ENCODE data around the gene PPP6R3. TPM values are rescaled to one million over a fixed set of nuclear protein-coding genes. Genes with fewer than 3 reads are reported as not detected.
"Not testable (repeated sequence)": the region's sequence is repeated elsewhere in the genome, so short reads cannot be mapped to it uniquely, and the experiment has no call there.

Gene PPP6R3
- total and polyA plus RNA-seq, 2 of the 13 experiments (the other 11 are each of a cell fraction or from before 2014, with no cell fraction given): 41.2 to 83.4 TPM

GRCh38 chr11:68635172-68635571 lies 174.6 kb downstream of the PPP6R3 start:
- H3K4me3 ChIP-seq (replicated peaks in 1 of 3; ENCODE audit: insufficient read depth in 1 of 3, low read depth in 2 of 3, low read length in 3 of 3); H3K27ac ChIP-seq (ENCODE audit: extremely low read length, insufficient read depth, low read length); CTCF ChIA-PET (ENCODE audit: low intra/inter-chr PET ratio, low total read pairs); H3K36me3 ChIP-seq (replicated peaks in 1 of 2; ENCODE audit: control insufficient read depth in 1 of 2, insufficient read depth in 2 of 2, low read length in 2 of 2); ATAC-seq; H3K79me2 ChIP-seq (ENCODE audit: insufficient read depth, low read length); H3K9me3 ChIP-seq (ENCODE audit: low read length); H3K4me2 ChIP-seq (ENCODE audit: low read depth, low read length); FAIRE-seq; DNase-seq (ENCODE audit: low spot score); POLR2A ChIA-PET; H3K4me1 ChIP-seq (ENCODE audit: insufficient read depth, low read length); H3K27me3 ChIP-seq (ENCODE audit: control insufficient read depth in 1 of 2, insufficient read depth in 2 of 2, low read length in 2 of 2); intact Hi-C loops (cut with micrococcal nuclease; ENCODE audit: unreplicated experiment); BruUV-seq (replicated peaks); H2AFZ ChIP-seq (ENCODE audit: low read length); H4K20me1 ChIP-seq (ENCODE audit: insufficient read depth, low read length); H3K9ac ChIP-seq (ENCODE audit: insufficient read depth, low read depth, low read length): not testable (repeated sequence)
- in situ Hi-C loops (cut with HindIII; ENCODE audit: extremely low pct_ligation_motif_present, low pct_unique_long_range_greater_than_20kb): loop anchor here (25.0 kb wide), 1 partner anchor 252 kb away; no protein-coding TSS in a partner anchor
- 28% methylated on average over 7 of the region's 7 CpGs for WGBS (ENCODE audit: low lambda C conversion rate)

DNA sequence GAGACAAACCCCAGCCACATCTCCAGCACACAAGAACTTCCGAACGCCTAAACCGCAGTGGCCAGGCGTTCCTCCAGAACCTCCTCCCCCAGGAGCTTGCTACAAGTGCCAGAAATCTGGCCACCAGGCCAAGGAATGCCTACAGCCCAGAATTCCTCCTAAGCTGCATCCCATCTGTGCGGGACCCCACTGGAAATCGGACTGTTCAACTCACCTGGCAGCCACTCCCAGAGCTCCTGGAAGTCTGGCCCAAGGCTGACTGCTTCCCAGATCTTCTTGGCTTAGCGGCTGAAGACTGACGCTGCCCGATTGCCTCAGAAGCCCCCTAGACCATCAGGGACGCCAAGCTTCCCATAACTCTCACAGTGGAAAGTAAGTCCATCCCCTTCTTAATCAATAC lies 175.3 kb downstream of the PPP6R3 start:
- H2AFZ ChIP-seq (ENCODE audit: low read length); H4K20me1 ChIP-seq (ENCODE audit: insufficient read depth, low read length); ATAC-seq; H3K4me3 ChIP-seq (replicated peaks in 1 of 3; ENCODE audit: insufficient read depth in 1 of 3, low read depth in 2 of 3, low read length in 3 of 3); intact Hi-C loops (cut with micrococcal nuclease; ENCODE audit: unreplicated experiment); H3K9ac ChIP-seq (ENCODE audit: insufficient read depth, low read depth, low read length); POLR2A ChIA-PET; BruUV-seq (replicated peaks); H3K27ac ChIP-seq (ENCODE audit: extremely low read length, insufficient read depth, low read length); H3K79me2 ChIP-seq (ENCODE audit: insufficient read depth, low read length); DNase-seq (ENCODE audit: low spot score); H3K9me3 ChIP-seq (ENCODE audit: low read length); H3K36me3 ChIP-seq (replicated peaks in 1 of 2; ENCODE audit: control insufficient read depth in 1 of 2, insufficient read depth in 2 of 2, low read length in 2 of 2); H3K4me1 ChIP-seq (ENCODE audit: insufficient read depth, low read length); CTCF ChIA-PET (ENCODE audit: low intra/inter-chr PET ratio, low total read pairs); FAIRE-seq; H3K4me2 ChIP-seq (ENCODE audit: low read depth, low read length): not testable (repeated sequence)
- H3K27me3 ChIP-seq (ENCODE audit: control insufficient read depth in 1 of 2, insufficient read depth in 2 of 2, low read length in 2 of 2): peaks cover 0 to 15% of the 10 kb centered on the region in 2 experiments; a peak in 4 of 5 replicates
- in situ Hi-C loops (cut with HindIII; ENCODE audit: extremely low pct_ligation_motif_present, low pct_unique_long_range_greater_than_20kb): loop anchor here (25.0 kb wide), 1 partner anchor 251 kb away; no protein-coding TSS in a partner anchor
- 27% methylated on average over 4 of the region's 10 CpGs for WGBS (ENCODE audit: low lambda C conversion rate)

GRCh38 chr11:68639322-68639721 lies 178.8 kb downstream of the PPP6R3 start:
- DNase-seq (ENCODE audit: low spot score); BruUV-seq (replicated peaks); CTCF ChIA-PET (ENCODE audit: low intra/inter-chr PET ratio, low total read pairs); H3K9ac ChIP-seq (ENCODE audit: insufficient read depth, low read depth, low read length); ATAC-seq; H3K27ac ChIP-seq (ENCODE audit: extremely low read length, insufficient read depth, low read length); H3K36me3 ChIP-seq (replicated peaks in 1 of 2; ENCODE audit: control insufficient read depth in 1 of 2, insufficient read depth in 2 of 2, low read length in 2 of 2); H3K79me2 ChIP-seq (ENCODE audit: insufficient read depth, low read length); FAIRE-seq; H3K9me3 ChIP-seq (ENCODE audit: low read length); H3K4me2 ChIP-seq (ENCODE audit: low read depth, low read length); POLR2A ChIA-PET; H4K20me1 ChIP-seq (ENCODE audit: insufficient read depth, low read length); H3K4me1 ChIP-seq (ENCODE audit: insufficient read depth, low read length); intact Hi-C loops (cut with micrococcal nuclease; ENCODE audit: unreplicated experiment); H2AFZ ChIP-seq (ENCODE audit: low read length); H3K4me3 ChIP-seq (replicated peaks in 1 of 3; ENCODE audit: insufficient read depth in 1 of 3, low read depth in 2 of 3, low read length in 3 of 3): not testable (repeated sequence)
- WGBS (ENCODE audit: low lambda C conversion rate): 29% methylated on average over 3 of the region's 3 CpGs
- peaks cover 0 to 25% of the 10 kb centered on the region in 2 experiments; a peak in 4 of 5 replicates for H3K27me3 ChIP-seq (ENCODE audit: control insufficient read depth in 1 of 2, insufficient read depth in 2 of 2, low read length in 2 of 2)
- in situ Hi-C loops (cut with HindIII; ENCODE audit: extremely low pct_ligation_motif_present, low pct_unique_long_range_greater_than_20kb): loop anchor here (25.0 kb wide), 1 partner anchor 248 kb away; no protein-coding TSS in a partner anchor
